ENCODE measurements around the gene CTSZ. TPM values are rescaled to one million over a fixed set of nuclear protein-coding genes. Genes with fewer than 3 reads are reported as not detected.

The CTSZ gene
- total and polyA plus RNA-seq, 2 of the 8 experiments (the other 6 are each of a cell fraction or from before 2014, with no cell fraction given): 32.8 to 34.0 TPM

- Histone ChIP-seq H3K9ac (replicated peaks in 1 of 4; ENCODE audit: extremely low read depth in 1 of 4, low read depth in 3 of 4, low read length in 3 of 4) (no peak overlapping the region), H3K4me3 (ENCODE audit: extremely low read depth in 1 of 4, insufficient read depth in 2 of 4, low read depth in 3 of 4, low read length in 4 of 4) (no peak overlapping the region), H3K4me1 (replicated peaks in 1 of 4; ENCODE audit: control insufficient read depth in 3 of 4, insufficient read depth in 4 of 4, low read length in 3 of 4) (peaks cover 0 to 6% (median 1%) of the 10 kb centered on the region in 4 experiments; a peak in 3 of 7 replicates), H2BK12ac (ENCODE audit: low read depth, low read length) (no peak overlapping the region), H3K4me2 (ENCODE audit: insufficient read depth in 1 of 2, low read depth in 2 of 2, low read length in 2 of 2) (no peak overlapping the region), H3K14ac (ENCODE audit: insufficient read length) (no peak overlapping the region), H4K20me1 (replicated peaks in 1 of 2; ENCODE audit: control insufficient read depth in 1 of 2, insufficient read depth in 2 of 2, low read length in 2 of 2) (peaks cover 2 to 7% of the 10 kb centered on the region in 2 experiments), H2BK120ac (replicated peaks; ENCODE audit: low read depth, low read length) (no peak overlapping the region), H2AFZ (ENCODE audit: low read length) (no peak overlapping the region), H3K36me3 (ENCODE audit: control insufficient read depth in 2 of 4, insufficient read depth in 4 of 4, low read length in 3 of 4) (peaks cover 0 to 37% (median 7%) of the 10 kb centered on the region in 4 experiments; a peak in 4 of 8 replicates), H2BK15ac (ENCODE audit: low read length) (no peak overlapping the region), H3K4ac (replicated peaks; ENCODE audit: insufficient read length, low read depth, low read length) (no peak overlapping the region), H3K79me2 (ENCODE audit: control insufficient read depth in 1 of 2, insufficient read depth in 2 of 2, low read length in 2 of 2) (peaks cover 13 to 29% of the 10 kb centered on the region in 2 experiments), H2BK5ac (ENCODE audit: low read depth, low read length) (no peak overlapping the region), H4K8ac (ENCODE audit: extremely low read depth, insufficient read depth, low read length) (no peak overlapping the region), H3K18ac (ENCODE audit: extremely low read depth, low read length) (no peak overlapping the region), H4K91ac (replicated peaks; ENCODE audit: insufficient read length, low read length) (no peak overlapping the region), H3K9me3 (ENCODE audit: insufficient read depth in 2 of 2, low read depth in 1 of 2, low read length in 1 of 2) (no peaks in the 10 kb centered on the region), H3K27ac (ENCODE audit: low read depth, low read length) (no peak overlapping the region), H3K23ac (ENCODE audit: insufficient read length) (no peak overlapping the region), H4K5ac (ENCODE audit: insufficient read length, low read depth, low read length) (no peak overlapping the region), H3K79me1 (ENCODE audit: low read depth, low read length) (peaks cover 2% of the 10 kb centered on the region), H3K56ac (replicated peaks; ENCODE audit: insufficient read length, low read depth, low read length) (no peak overlapping the region), H2AK5ac (ENCODE audit: low read depth, low read length) (no peak overlapping the region), H3K23me2 (ENCODE audit: low read depth, low read length) (peaks cover 5% of the 10 kb centered on the region), H2BK20ac (ENCODE audit: low read length) (no peak overlapping the region), H3K27me3 (replicated peaks in 1 of 4; ENCODE audit: control insufficient read depth in 3 of 4, extremely low read depth in 1 of 4, insufficient read depth in 3 of 4, low read length in 3 of 4) (peaks cover 0 to 5% (median 1%) of the 10 kb centered on the region in 4 experiments; a peak in 2 of 7 replicates)
- no peak for DNase-seq (ENCODE audit: low read depth in 1 of 2, low spot score in 2 of 2)
- ChIA-PET CTCF (ENCODE audit: partially characterized antibody) (interaction anchor here (1.3 kb wide), 1 partner anchor 172 kb away, joined by 4 read pairs; no protein-coding TSS in a partner anchor), POLR2A (ENCODE audit: partially characterized antibody) (no interaction called here)
- WGBS, 2 experiments (ENCODE audit: extremely low coverage in 1 of 2, insufficient coverage in 1 of 2, insufficient read length in 1 of 2, insufficient replicate concordance in 2 of 2, low coverage in 1 of 2, low lambda C conversion rate in 2 of 2, missing lambda C conversion rate in 1 of 2): 84% methylated on average over 3 of the region's 3 CpGs; no CpG with 5 or more reads in 1 of the 2 experiments
- no peak for FAIRE-seq
- TF ChIP-seq SUZ12 (IDR thresholded peaks at IDR 0.05; ENCODE audit: low read length): no peak
- no peak for TF ChIP-seq NANOG (IDR thresholded peaks at IDR 0.05; ENCODE audit: insufficient read depth, low read depth, low read length, poor library complexity, severe bottlenecking)
- TF ChIP-seq GABPA (IDR thresholded peaks at IDR 0.05; ENCODE audit: borderline replicate concordance, insufficient read depth, low read length): no peak
- TF ChIP-seq EZH2 (IDR thresholded peaks at IDR 0.05; ENCODE audit: low read depth, low read length, severe bottlenecking): no peak
- no peak for TF ChIP-seq SP4 (IDR thresholded peaks at IDR 0.05; ENCODE audit: low read length)
- no peak for TF ChIP-seq RNF2 (IDR thresholded peaks at IDR 0.05; ENCODE audit: borderline replicate concordance, low read depth, low read length, missing control alignments, poor library complexity, severe bottlenecking)
- TF ChIP-seq TAF1 (IDR thresholded peaks at IDR 0.05; ENCODE audit: low read depth, low read length): no peak
- TF ChIP-seq, protein P1, sequence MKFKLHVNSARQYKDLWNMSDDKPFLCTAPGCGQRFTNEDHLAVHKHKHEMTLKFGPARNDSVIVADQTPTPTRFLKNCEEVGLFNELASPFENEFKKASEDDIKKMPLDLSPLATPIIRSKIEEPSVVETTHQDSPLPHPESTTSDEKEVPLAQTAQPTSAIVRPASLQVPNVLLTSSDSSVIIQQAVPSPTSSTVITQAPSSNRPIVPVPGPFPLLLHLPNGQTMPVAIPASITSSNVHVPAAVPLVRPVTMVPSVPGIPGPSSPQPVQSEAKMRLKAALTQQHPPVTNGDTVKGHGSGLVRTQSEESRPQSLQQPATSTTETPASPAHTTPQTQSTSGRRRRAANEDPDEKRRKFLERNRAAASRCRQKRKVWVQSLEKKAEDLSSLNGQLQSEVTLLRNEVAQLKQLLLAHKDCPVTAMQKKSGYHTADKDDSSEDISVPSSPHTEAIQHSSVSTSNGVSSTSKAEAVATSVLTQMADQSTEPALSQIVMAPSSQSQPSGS (IDR thresholded peaks at IDR 0.05; ENCODE audit: low read length): no peak
- no peak for TF ChIP-seq BRCA1 (IDR thresholded peaks at IDR 0.05; ENCODE audit: low read depth, low read length)
- TF ChIP-seq POU5F1 (IDR thresholded peaks at IDR 0.05; ENCODE audit: low read depth, low read length): no peak
- no peak for TF ChIP-seq KDM5A (IDR thresholded peaks at IDR 0.05; ENCODE audit: low read length)
- TF ChIP-seq TAF7 (optimal IDR thresholded peaks at IDR 0.05; ENCODE audit: borderline replicate concordance, low read depth, low read length): no peak
Observed at GRCh38 chr20:59035381-59035780, 28.3 kb upstream of the CTSZ start.

Measured in H1 (cell line).